H1 (cell line): ENCODE results near the gene PSMB4.
"Not testable (repeated sequence)": the region's sequence is repeated elsewhere in the genome, so short reads cannot be mapped to it uniquely, and the experiment has no call there.

Experiments
- BRCA1 ChIP-seq: IDR thresholded peaks from 2 replicates; pipeline ENCODE4 v1.6.1; 2012; ENCODE audit warnings: low read depth, low read length, improper control_type of control experiment
- CTCF ChIP-seq, 3 experiments: IDR thresholded peaks; 1 replicate in 2 of 3; 2 replicates in 1 of 3; pipeline versions ENCODE4 v1.5.1 to v1.6.1; 2011; ENCODE audit warnings: low read length in 3 of 3, mild to moderate bottlenecking in 3 of 3, inconsistent platforms in 2 of 3, low read depth in 1 of 3, moderate library complexity in 1 of 3; ENCODE audit not compliant: insufficient read depth in 1 of 3; ENCODE audit errors: control extremely low read depth in 1 of 3
- EZH2 ChIP-seq: fragments of 200-600 bp; sonication (generic); IDR thresholded peaks from 2 replicates; pipeline ENCODE4 v1.7.1; 2012; ENCODE audit warnings: low read depth, mild to moderate bottlenecking, moderate library complexity, low read length, inconsistent platforms; ENCODE audit not compliant: severe bottlenecking
- GABPA ChIP-seq: IDR thresholded peaks from 2 replicates; pipeline ENCODE4 v1.6.1; 2011; ENCODE audit warnings: mild to moderate bottlenecking, low read length, moderate library complexity, borderline replicate concordance; ENCODE audit not compliant: insufficient read depth
- JUN ChIP-seq: IDR thresholded peaks from 2 replicates; pipeline ENCODE4 v1.6.1; 2011; ENCODE audit warnings: low read depth, mild to moderate bottlenecking, improper control_type of control experiment, low read length
- MAX ChIP-seq: IDR thresholded peaks from 2 replicates; pipeline ENCODE4 v1.6.1; 2012; ENCODE audit warnings: inconsistent platforms
- NANOG ChIP-seq: IDR thresholded peaks from 2 replicates; pipeline ENCODE4 v1.6.1; 2011; ENCODE audit warnings: low read length, low read depth, mild to moderate bottlenecking, inconsistent platforms; ENCODE audit not compliant: insufficient read depth, poor library complexity, severe bottlenecking
- RAD21 ChIP-seq, 2 experiments: IDR thresholded peaks in 1 of 2; conservative IDR thresholded peaks in 1 of 2; 2 replicates each; pipeline ENCODE4 v1.6.1; 2011; ENCODE audit warnings: low read depth in 2 of 2, low read length in 2 of 2, improper control_type of control experiment in 1 of 2, inconsistent platforms in 1 of 2, mild to moderate bottlenecking in 1 of 2, moderate library complexity in 1 of 2
- RNF2 ChIP-seq: fragments of 200-900, 300-1000 bp; sonication (generic); IDR thresholded peaks from 2 replicates; pipeline ENCODE4 v1.7.1; 2016; ENCODE audit warnings: borderline replicate concordance, low read depth, mild to moderate bottlenecking, antibody characterized with exemption, low read length; ENCODE audit not compliant: poor library complexity, severe bottlenecking; ENCODE audit errors: missing control alignments

- not testable (repeated sequence) for TF ChIP-seq MAX; CTCF (IDR thresholded peaks at IDR 0.05; ENCODE audit: control extremely low read depth in 1 of 3, insufficient read depth in 1 of 3, low read depth in 1 of 3, low read length in 3 of 3); EZH2; NANOG; RAD21 (IDR thresholded peaks at IDR 0.05 in 1 of 2, conservative IDR thresholded peaks at IDR 0.05 in 1 of 2; ENCODE audit: low read depth in 2 of 2, low read length in 2 of 2); BRCA1; JUN; RNF2; GABPA
These were observed 3.1 kb upstream of the PSMB4 start for GRCh38 chr1:151396265-151396664.
